Bone marrow (tissue), 2 donors: ENCODE measurements around the gene ELMO1.

Experiments used
- DNase-seq, 2 donors: peaks; one replicate each; lab custom pipeline; 2025; lab: John Stamatoyannopoulos, UW

Gene ELMO1

DNA sequence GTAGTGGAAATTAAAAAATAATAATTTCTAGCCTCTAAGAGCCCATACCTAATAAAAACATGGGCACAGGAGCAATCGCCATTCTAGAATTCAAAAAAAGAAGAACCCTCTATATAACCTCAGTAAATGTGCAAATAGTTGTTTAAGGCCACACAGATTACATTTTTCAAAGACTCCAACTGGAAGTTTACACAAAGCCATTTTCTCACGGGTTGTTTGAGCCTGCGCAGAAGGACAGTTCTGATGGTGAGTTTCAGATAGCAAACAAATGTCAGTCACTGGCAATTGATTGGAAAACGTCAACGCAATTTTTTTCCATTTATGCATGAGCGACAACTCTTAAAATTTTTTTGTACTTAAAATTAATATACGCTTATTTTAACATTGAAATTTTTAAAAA is 23.0 kb upstream of the ELMO1 start:
- DNase-seq: no peak

DNA sequence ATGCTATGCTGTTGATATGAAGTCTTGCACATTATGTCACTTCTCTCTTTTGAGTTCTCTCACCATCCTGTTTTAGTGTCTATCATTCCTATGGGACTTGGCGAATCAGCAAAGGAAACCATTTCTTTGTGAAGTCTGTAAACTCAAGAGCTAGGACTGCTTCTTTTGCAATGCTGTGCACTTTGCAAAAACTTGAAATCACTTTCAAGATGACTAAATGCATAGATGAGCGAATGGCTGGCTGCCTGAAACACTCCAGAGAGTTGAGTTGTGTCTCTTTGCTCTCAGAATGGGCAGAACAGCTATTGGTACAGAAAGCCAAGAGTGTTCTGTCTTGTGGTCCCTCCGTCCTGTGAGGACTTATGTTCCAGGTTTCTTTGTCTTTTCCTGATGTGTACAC is 18.3 kb upstream of the ELMO1 start:
- no peak for DNase-seq

DNA sequence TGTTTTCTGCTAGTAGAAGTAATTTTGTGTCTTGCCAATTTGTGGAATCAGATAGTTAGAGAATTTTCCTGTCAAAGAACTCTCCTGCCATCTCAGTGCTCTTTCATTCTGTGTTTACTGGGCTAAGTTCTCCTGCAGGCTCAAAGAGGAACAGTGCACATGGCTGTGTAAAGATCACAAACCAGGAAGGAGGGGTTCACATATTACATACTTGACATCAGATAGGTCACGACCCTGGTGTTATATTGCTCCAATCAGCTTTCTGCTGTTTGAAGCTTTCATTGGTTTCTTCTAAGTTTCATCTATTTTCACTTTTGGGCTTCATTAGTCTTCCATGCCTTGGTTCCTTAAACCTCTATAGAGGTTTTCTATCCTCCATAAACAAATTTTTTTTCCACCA is 13.5 kb upstream of the ELMO1 start:
- no peak for DNase-seq

DNA sequence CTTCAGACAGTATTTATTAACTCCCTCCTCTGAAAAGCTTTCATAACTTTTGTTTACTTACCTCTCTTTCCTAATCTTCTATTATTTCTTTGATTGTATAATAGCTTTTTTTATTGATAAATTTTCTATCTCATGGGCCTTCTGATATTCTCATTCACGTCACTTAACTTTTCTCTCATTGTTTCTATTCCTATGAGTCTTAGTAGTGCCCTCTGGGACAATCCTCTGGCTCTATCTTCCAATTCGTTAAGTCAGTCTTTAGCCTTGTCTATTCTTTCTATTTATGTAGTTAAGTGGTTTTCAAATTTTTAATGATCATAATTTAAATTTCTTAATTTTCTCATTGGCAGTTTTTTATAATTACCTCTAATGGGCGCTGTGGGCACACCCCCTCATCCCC is 6.4 kb upstream of the ELMO1 start:
- no peak for DNase-seq

DNA sequence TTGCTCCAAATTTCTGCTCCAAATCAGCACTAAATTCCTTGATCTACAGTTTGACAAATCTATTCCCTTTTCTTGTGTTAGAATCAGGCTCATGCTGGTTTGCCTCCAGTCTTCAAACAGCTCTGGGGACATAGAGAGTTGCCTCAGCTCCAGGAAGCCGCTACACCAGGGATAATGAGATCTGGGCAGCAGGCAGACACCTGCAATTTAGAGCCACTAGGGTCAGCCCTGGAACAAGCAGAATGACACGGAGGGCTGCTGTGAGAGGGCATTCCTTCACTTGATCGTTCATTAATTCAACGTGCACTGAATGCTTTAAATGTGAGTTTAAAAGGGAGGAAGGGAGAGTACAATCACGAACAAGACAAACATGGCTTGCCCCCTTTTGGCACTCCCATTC is 3.7 kb upstream of the ELMO1 start:
- DNase-seq: no peak

DNA sequence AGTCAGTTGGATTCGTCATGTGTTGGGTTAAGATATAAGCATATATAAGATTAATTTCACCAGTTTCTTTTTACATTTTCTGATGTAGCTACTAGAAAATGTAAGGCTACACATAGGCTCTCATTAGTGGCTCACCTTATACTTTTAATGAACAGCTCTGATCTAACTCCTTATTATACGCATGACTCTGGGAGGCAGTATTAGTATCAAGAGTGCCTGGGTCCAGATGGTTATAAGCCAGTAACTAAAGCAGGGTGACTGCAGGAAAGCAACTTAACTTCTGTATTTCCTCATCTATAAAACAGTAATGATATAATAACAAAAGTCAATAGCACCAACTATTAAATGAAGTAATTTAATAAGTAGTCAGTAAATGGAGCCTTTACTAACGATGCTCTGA is 1.4 kb upstream of the ELMO1 start:
- DNase-seq: no peak

DNA sequence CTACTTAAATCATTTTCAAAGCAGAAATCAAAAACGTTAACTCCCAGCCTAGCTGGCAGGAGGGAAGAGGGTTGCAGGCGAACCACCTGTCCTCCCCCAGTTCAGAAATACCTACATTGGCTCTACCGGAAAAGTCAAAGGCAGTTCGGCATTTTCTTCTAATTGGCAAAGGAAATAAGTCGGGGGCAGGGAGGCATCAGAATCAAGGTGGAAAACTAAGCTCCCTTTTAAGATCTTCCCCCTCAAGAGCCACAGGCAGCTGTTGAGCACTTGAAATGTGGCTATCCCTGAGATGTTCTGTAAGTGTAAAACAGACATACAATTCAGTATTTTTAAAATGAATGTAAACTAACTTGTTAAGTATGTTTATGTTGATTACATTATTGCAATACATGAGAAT is 957 bp upstream of the ELMO1 start:
- DNase-seq: no peak

DNA sequence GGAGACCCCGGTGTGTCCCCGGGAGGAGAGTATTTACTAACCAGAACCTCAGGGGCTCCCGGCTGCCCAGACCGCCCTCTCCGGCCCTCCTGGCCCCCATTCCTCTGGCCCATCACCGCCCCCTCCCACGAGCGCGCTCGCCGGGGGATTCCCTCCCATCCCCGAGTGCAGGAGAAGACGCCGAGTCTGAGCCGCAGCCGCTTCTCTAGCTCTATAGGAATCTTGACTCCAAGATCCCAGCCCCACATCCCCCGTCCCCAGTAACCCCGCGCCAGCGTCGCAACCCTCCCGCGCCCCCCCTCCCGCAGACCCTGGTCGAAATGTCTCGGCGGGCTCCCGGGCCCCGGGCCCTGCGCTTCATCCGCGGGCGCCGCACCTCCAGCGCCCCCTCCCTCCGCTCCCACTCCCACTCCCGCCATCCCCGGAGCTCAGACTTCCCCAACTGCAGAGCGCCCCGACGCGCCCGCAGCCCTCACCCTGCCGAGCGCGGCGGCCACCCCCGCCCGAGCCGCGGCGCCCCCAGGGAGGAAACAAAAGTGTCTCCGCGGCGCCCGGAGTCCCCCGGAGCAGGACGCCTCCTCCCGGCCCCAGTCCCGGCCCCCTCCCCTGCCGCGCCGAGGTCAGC is 541 bp downstream of the ELMO1 start:
- DNase-seq: peak in 1 of 2 donors; percentile 67

DNA sequence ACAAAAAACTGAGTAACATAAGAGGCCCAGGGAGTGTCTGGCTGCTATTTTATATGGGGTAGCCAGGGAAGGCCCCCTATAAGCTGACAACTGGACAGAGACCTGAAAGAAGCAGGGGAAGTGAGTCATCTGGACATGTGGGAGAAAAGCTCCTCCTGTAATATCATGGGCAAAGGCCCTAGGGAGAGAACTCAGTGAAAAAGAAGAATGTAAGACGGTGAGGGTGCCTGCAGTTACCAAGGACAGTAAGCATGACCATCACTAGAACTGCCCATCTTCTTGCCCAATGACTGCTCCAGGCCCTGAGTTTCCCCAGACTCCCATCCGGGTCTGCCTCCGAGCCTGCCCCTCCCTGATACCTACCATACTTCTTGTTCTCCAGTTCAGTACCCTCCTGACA is 2.3 kb downstream of the ELMO1 start:
- DNase-seq: peak in 1 of 2 donors; percentile 24

DNA sequence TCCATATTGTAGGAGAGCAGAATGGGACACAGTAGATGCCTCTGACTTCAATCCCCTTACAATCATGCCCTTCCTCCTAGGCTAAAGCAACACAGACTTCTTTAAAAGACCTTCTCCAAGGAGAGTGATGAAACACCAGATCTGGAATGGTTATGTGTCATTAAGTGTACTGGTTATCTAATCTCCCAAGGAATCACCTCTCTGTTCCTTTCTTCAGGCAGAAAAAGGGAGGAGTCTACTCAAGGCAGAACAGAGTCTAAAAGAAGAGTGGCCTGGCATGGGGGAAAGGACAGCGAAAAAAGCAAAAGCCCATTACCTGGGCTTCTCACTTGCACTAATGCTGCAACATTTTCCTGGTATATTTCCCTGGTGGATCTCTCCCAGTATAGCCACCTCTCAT is 2.9 kb downstream of the ELMO1 start:
- DNase-seq: no peak

DNA sequence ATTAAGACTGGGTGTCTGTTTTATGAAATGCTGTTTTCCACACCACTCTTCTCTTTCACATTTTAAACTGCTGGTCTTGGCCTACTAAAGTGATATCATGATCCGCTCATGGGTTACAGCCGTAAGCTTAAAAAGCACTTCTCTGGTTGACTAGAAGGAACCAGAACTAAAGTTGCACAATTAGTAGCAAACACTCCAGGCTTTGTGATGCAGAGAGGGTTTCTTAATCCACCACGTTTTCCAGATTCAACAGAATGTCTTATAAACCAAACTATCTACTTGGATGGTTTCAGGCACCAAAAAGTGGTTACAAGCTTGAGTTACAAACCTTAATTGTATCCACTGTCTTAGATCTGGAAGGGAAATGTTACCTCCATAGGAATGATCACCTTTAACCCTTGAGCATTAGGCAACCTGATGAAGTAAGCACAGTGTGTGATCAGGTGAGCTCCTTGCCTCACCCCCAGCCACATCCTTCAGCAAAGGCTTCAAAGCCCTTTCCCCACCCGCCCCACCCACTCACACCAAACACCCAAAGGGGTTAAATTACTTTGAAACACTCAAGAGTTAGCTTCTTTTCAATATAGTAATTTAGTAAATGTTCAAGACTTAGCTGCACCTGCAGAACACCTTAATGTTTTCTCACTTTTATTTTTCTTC is 3.5 kb downstream of the ELMO1 start:
- no peak for DNase-seq

DNA sequence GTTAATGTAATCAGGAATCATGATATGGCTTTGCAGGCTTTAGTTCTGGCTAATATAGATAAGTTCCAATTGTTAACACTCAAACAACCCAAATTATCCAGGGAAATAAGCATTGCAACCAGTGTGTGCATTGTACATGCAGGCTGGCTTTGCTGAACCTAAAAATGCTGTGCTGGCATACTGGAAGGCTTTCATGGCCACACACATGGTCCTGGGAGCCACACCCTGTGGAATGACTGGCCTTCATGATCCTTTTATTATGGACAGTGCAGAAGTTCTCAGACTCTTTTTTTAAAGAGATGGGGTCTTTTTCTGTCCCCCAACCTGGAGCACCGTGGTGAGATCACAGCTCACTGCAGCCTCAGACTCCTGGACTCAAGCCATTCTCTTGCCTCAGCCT is 5.0 kb downstream of the ELMO1 start:
- DNase-seq: no peak

DNA sequence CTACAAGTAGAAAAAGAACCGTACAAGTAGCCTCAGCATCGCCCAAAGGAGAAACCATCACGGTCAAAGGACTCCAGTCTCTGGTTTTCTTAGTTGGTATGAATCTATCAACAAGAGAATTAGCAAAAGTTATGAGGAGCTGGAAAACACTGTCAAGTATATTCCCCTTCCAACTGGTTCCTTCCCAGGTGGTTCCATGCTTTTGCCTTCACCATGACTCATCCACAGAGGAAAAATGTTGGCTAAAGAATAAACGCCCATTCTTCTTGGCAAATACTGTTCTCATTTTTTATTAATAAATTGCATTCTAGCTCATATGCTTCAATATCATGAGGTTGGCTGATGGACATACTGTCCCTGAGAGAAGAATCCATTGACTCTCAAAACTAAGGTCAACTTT is 6.4 kb downstream of the ELMO1 start:
- DNase-seq: no peak

DNA sequence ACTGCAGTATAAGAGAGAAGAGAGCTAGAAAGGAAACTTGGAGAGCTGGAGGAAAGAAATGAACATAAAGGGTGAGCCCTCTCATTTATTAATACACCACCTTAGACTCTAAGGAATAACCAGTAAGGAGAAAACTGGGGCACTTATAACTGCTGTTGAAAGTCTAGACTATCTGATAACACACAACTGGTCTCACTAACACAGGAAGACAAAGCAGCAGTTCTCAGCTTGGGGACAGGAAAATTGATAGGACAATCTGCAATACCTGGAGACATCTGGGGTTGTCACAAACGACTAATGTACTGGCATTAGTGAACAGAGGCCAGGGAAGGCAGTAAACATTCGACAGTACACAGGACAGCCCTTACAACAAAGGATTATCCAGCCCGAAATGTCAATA is 6.8 kb downstream of the ELMO1 start:
- no peak for DNase-seq

DNA sequence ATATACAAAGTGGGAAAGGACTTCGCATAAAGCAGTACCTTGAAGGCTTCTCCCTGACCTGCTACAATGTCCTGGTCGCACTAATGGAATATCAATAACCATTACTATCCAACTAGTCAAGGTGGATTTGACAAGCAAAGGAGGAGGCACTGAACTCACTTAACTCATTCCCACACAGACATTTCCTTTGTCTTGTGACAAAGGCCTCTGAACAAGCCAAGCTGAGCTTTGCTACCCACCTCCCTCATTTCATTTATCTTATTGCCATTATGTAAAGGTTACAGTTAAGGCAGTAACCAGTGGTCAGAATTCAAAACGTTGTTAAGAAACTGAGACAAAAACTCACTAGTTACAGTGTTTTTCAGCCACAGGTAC is 7.3 kb downstream of the ELMO1 start:
- no peak for DNase-seq

DNA sequence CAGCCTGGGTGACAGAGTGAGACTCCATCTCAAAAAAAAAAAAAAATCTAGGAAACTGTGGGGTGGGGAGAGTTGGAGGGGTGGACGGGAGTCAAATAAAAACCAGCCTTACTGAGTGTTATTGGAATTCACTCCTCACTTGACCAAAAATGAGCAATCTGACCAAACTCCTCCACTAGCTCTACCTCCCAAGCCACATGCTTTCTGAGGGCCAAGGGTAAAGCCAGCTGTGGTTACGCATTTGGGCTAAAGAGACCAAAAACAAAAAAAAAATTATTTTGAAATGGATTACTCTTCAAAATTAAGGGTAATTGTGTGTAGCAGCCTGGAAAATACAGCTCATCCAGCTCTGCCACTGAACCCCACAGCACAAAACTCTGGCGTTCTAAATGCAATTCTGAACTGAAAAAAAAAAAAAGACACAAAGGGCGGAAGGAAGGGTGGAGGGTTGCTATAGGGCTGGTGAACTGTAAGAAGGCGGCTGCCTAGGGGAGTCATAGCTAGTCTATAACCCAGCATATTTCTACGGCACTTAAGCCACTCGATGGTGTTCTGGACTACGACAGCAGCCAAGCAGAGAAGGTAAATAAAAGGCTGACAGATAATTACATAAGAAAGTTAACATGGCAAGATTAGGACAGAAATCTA is 7.8 kb downstream of the ELMO1 start:
- peak in 1 of 2 donors; percentile 39 for DNase-seq

DNA sequence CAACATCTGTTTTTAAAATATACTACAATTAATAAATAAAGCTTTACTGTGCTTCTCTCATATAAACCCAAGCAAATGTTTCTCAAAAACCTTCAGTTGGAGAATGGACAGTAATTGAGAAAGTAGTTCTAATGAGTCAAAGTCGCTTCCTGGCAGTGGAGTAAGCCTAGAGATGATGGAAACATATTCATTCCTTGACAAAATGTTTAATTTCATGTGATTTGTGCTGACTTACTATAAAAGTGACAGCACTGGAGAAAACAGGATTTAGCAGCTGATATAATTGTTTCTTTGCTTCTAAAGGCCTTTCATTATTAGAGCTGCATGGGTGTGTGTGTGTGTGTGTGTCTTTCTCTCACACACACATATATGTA is 9.0 kb downstream of the ELMO1 start:
- DNase-seq: no peak

DNA sequence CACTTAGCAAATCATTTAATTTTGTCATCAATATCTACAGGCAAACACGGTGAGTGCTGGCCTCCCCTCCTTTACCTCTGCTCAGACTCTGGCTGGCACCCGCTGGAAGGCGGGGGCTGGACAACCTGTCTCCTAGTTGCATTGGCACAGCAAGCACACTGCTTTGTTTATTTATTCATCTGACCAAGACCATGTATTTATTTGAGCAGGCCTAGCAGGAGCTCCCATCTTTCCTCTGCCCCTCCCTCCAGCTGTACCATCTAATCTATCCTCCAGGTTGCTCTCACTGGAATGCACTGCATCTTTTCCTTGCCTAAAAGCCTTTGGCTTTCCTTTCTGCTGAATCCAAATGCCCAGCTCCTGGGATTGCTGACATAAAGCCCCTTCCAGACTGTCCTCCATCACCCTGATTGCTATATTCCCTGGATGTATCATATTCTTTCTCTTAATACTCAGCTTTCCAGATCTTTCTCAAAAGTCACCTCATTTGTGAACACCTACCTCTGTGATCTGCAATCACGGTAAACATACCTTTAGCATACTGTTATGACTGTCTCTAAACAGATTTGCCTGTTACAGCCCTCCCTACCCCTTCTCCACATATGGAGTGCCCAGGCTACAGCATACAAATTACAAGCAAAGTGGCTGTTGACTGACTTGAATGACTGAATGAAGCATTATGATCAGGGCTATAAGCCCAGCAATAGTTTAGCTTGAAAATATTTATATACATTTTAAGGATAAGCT is 9.6 kb downstream of the ELMO1 start:
- no peak for DNase-seq

DNA sequence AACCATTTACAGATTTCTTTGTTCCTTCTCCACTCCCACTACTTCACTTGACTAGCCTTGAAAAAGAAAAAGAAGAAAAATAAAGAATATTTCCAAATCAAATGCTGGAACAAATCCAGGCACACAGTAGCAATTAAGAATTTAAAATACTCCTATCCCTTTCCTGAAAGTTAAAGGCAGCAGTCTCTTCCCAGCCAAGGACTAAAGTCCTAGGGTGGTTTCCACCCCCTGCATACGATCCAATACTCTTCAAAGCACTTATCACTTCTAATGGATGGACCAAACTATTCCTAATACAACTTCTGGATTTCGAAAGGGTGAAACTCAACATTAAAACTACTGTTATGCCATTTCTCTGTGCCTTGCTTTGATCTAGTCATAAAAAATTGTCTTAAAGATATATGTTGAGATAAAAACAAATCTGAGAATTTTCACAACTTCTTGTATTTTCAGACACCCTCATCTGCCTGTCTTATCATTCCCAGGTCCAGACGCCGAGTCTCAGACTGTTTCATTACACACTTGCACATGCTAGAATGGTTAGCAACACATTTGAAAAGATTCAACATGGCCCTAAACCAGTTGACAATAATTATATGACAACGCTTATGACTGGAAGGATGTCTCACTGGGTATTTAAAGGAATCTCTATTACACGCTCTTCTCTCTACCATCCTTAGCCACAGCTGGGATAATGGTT is 13.4 kb downstream of the ELMO1 start:
- no peak for DNase-seq

DNA sequence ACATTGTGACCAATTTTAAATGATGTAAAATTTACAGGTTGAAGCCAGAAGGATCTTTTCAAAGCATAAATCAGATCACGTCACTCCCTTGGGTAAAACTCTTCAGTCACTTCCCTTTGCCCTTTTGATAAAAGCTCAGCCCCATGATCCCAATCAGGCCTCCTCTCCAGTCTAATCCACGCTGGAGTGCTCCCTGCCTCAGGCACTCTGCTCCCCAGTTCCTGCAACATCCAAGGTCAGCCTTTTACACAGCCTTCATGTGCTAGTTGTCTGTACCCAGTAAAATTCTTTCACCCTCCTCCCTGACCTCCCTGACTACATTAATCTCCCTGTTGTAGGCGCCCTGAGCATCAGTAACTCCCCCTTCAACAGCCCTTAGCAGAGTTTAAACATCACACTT is 14.1 kb downstream of the ELMO1 start:
- no peak for DNase-seq

DNA sequence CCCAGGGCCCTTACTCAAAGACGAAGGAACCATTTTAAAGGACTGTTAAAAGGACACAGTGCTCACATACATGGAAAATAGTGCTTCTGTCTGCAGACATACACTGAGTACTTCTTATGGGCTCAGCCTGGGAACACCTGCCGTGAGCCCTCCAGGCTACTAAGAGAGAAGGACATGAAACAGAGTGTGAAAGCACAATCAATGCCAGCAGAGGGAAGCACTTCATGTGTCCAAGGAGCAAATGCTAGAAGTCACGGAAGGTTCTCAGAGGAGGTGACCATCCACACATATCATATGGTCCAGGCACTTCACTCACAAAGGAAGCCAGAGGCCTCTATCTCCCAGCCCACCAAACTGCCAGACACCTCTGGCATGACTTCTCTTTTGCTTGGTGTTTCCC is 15.5 kb downstream of the ELMO1 start:
- no peak for DNase-seq

DNA sequence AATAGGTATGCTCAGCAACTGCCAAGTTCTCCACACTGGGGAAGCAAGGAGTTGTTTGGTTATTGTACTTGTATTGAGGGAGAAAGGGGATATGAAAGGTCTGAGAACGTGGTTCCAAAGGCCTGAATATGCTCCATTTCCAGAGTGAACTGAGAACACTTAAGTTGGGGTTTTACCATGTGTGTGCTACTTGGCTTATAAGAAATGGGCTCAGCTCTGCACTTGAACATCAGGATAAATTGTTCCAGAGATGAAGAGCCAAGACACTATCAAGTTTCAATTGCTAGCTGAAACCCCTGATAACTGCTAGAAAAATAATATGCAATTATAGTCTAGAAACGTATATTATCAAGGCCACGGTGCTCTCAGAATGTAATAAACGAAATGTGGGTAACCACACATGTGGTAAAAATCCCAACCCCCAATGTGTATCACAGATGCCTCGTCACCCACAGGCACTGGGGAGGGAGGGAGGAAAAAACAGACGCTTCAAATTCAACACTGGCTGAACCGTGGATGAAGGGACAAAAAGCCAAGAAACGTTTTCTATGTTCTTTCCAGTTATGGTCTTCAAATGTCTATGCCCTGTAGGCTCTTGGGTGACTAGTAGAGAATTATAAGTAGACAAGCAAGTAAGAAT is 16.3 kb downstream of the ELMO1 start:
- peak in 1 of 2 donors; percentile 30 for DNase-seq
